Hematopoietic multipotent progenitor cell (in vitro differentiated cells): Measurements from ENCODE around the gene MAP2K1. TPM values are rescaled to one million over a fixed set of nuclear protein-coding genes. Genes with fewer than 3 reads are reported as not detected.
"Not testable (repeated sequence)": the region's sequence is repeated elsewhere in the genome, so short reads cannot be mapped to it uniquely, and the experiment has no call there.

ENCODE experiments used
- DNase-seq, 3 donors: peaks; one replicate each; pipeline ENCODE4 v3.0.0-alpha.2; 2011 to 2015; ENCODE audit warnings: low read depth in 2 of 3, low spot score in 2 of 3
- total RNA-seq: library from RNA; depleted of rRNA; stranded (reverse); fragments of >200 nt; gene quantifications from one replicate; pipeline ENCODE4 v1.2.3, GENCODE V29; 2012

Gene MAP2K1
- total RNA-seq, 1 donor, result 12.9 TPM

GRCh38 chr15:66390678-66391077, 4.0 kb downstream of the MAP2K1 start:
- peak in 2 of 3 donors; percentile 45 to 49 for DNase-seq

DNA sequence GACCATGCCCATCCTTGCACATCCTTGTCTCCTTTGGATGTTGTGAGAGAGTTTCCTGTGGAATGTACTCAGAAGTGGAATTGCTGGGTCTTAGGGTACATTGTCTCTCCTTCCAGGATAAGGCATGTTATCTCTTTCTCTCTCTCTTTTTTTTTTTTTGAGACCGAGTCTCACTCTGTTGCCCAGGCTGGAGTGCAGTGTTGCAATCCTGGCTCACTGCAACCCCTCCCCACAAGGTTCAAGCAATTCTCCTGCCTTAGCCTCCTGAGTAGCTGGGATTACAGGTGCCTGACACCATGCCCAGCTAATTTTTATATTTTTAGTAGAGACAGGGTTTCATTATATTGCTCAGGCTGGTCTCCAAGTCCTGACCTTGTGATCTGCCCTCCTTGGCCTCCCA, 6.3 kb downstream of the MAP2K1 start:
- not testable (repeated sequence) for DNase-seq

DNA sequence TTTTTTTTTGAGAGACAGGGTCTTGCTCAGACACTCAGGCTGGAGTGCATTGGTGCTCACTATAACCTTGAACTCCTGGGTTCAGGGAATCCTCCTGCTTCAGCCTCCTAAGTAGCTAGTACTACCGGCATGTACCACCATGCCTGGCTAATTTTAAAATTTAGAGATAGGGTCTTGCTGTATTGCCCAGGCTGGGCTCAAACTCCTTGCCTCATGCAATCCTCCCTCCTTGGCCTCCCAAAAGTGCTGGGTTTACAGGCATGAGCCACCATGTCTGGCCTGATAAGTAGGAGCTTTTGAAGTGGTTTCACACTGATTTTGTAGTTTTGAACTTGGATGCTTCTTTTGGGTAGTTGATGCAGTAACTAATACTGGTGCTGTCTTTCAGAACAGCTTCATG, 7.8 kb downstream of the MAP2K1 start:
- DNase-seq, result no peak

- DNase-seq, result no peak
Observed at GRCh38 chr15:66394915-66395314, 8.2 kb downstream of the MAP2K1 start.

GRCh38 chr15:66399276-66399675, 12.6 kb downstream of the MAP2K1 start:
- DNase-seq, result no peak

DNA sequence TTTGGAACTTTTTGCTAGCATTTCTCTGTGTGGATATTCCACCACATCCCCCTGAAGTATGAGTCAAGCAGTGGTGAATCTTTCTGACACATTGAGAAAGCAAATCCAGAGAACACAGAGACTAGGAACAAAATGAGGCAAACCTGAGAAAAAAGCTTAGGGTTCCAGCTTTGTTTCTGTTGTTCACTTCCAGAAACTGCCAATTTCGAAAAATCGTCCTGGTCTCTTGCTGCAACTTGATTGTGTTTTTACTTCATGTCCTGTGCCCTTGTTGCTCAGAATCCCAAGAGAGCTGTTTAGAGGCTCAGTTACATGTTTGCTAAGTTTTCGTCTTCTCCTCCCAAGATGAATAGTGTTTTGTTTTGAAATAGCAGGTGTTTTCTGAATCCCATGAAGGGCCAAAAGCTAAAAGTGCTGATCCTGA, 13.7 kb downstream of the MAP2K1 start:
- no peak for DNase-seq

GRCh38 chr15:66401130-66402021, 14.7 kb downstream of the MAP2K1 start:
- peak in 1 of 3 donors; percentile 21 for DNase-seq

GRCh38 chr15:66402761-66403284, 16.1 kb downstream of the MAP2K1 start:
- DNase-seq, result no peak

DNA sequence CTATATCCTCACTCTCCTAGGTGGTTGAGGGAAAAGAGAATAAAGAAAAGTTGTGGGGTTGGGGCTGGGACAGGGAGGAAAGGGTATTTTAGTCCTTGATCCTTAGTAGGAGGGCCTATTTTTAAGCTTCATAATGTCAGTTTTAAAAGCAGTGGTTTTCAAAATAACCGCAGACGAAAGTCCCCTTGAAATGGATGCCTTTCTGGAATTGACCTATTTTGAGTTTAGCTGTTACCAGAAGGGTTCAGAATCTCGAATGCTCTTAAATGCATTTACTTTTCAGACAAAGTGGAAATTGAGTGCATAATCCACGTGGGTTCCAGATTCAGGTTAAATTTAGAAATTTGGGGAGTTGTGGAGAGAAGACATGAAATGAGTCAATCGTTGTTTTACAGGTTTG, 16.6 kb downstream of the MAP2K1 start:
- DNase-seq, result no peak

GRCh38 chr15:66404122-66404521, 17.4 kb downstream of the MAP2K1 start:
- DNase-seq, result no peak

DNA sequence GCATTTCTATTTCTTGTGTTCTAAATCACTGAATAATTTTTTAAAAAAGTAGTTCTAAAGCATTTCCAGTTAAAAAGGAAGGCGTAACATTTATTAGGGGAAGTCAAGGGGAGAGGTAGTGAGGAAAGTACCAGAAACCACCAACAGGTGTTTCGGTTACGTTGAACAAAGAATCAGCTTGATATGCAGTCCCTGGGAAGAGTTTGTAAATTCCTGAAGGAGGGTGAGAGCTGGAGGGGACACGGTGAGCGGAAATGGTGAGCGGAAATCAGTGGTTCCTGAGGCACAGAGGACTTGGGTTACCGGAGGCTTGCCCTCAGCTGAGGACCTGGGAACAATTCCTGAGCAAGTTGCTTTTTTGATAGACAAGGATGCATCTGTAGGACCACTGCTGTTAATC, 17.8 kb downstream of the MAP2K1 start:
- DNase-seq, result peak in 1 of 3 donors; percentile 22

GRCh38 chr15:66405007-66405406, 18.3 kb downstream of the MAP2K1 start:
- DNase-seq, result no peak

DNA sequence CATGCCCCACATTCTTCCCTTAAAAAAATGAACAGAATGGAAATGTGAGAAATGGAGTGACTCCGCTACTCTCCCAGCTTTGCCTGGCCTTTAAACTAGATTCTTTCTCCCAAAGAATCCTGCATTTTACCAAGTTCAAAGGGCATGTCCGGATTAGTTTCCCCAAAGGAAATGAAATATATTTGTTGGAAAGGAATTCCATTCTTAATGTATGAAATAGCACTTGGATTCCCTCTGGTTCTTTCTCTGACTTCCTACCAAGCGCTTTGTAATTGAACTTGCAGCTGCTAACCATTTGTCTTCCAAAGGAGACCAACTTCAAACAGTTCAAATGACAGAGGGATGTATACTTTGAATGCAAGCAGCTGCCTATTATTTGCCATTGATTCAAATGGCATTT, 18.9 kb downstream of the MAP2K1 start:
- no peak for DNase-seq

- no peak for DNase-seq
Observed at GRCh38 chr15:66408254-66408653, 21.5 kb downstream of the MAP2K1 start.

GRCh38 chr15:66408675-66409282, 22.1 kb downstream of the MAP2K1 start:
- no peak for DNase-seq

DNA sequence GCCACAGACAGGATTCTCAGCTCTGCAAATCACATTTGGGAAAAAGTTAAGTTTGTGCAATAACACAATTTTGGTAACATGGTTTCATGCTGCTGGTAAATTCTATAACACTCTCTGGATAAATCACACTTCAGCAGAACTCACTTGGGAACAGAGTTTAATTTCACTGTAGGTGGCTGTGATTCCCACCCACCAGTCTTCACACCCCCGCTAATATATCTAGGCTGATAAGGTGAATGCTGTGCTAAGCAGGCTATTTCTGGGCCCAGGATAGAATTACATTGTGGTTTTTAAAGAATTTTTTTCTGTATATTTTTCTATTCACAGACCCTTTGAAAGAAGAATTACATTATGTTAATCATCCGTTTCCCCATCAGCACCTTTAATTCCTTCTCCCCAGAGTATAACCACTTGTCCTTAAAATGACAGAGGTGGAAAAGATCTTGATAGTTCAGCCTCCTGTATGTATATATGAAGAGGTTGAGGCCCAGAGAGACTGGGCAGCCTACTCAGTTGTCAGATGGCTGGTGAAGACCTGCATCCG, 22.9 kb downstream of the MAP2K1 start:
- DNase-seq, result no peak

DNA sequence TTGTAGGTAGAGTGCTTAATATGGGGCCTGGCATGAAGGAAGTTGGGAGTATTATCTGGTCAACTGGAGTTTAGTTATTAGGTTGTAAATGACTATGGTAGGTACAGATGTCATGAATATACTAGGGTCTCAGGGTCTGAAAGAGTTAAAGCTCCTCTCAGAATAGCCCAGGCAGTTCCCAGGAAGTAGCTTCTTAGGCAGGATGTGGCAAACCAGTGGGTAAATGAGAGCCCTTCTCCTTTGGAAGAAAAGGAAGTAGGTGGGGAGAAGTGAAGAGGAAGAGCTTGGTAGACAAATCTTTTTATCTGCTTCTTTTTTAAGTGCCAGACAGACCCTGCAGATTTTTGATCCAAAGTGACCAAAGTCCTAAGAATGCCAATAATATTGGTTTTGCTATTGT, 24.5 kb downstream of the MAP2K1 start:
- peak in 1 of 3 donors; percentile 29 for DNase-seq

DNA sequence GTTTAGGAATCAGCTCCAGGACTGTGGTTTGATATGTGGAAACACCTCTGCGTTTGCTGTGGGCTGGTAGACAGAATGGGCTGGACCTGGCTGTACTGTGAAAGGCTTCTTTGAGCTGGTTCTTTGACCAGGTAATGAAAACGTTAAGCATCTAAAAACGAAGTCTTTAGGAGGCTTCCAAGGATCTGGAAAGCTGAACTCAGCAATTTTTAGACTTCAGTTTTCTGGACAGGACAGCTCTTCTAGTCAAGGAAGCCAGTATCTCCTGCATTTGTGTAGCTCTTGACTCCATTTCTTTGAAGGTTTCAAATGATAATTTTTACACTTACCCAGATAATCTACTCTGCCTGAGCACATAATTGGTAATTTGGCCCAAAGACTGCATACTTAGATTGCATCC, 25.5 kb downstream of the MAP2K1 start:
- DNase-seq, result no peak

GRCh38 chr15:66413579-66413978, 26.9 kb downstream of the MAP2K1 start:
- no peak for DNase-seq

GRCh38 chr15:66415360-66415759, 28.6 kb downstream of the MAP2K1 start:
- no peak for DNase-seq

GRCh38 chr15:66417736-66418135, 31.0 kb downstream of the MAP2K1 start:
- DNase-seq, result no peak

- DNase-seq, result no peak
Observed at GRCh38 chr15:66419471-66419870, 32.8 kb downstream of the MAP2K1 start.
